ENCODE results near the gene CKS1B.
A peak's percentile ranks its signal among the peaks of the same experiment; 100 is the strongest.

Gene CKS1B

GRCh38 chr1:155016231-155016831 lies 41.9 kb downstream of the CKS1B start:
- no peak for DNase-seq

- peak; percentile 73 for DNase-seq
These were observed 42.8 kb downstream of the CKS1B start for GRCh38 chr1:155017041-155017945.

- no peak for DNase-seq
These were observed 43.5 kb downstream of the CKS1B start for GRCh38 chr1:155017946-155018316.

- no peak for DNase-seq
These were observed 44.3 kb downstream of the CKS1B start for GRCh38 chr1:155018617-155019348.

GRCh38 chr1:155019377-155020245 lies 45.1 kb downstream of the CKS1B start:
- no peak for DNase-seq

- DNase-seq, result no peak
These were observed 47.9 kb downstream of the CKS1B start for GRCh38 chr1:155022136-155022926.

GRCh38 chr1:155022927-155023236 lies 48.4 kb downstream of the CKS1B start:
- no peak for DNase-seq

GRCh38 chr1:155023627-155024026 lies 49.1 kb downstream of the CKS1B start:
- DNase-seq, result no peak

- DNase-seq, result no peak
These were observed 49.8 kb downstream of the CKS1B start for GRCh38 chr1:155024315-155024714.

GRCh38 chr1:155026154-155026553 lies 51.7 kb downstream of the CKS1B start:
- DNase-seq, result no peak

- DNase-seq, result no peak
These were observed 52.1 kb downstream of the CKS1B start for GRCh38 chr1:155026588-155026987.

All from amniotic stem cell (primary cell).